Activated CD8-positive, alpha-beta T cell treated with anti-CD3 and anti-CD28 coated beads for 36 hours (primary cell): ENCODE results near the gene C4orf36. TPM values are rescaled to one million over a fixed set of nuclear protein-coding genes. Genes with fewer than 3 reads are reported as not detected.

Experiments used
- ATAC-seq: fragments of 200-7000 bp; cut with Tn5 transposase; one replicate; pipeline ENCODE4 v1.10.0; 2021; ENCODE audit warnings: mild to moderate bottlenecking, moderate library complexity
- CTCF ChIA-PET: fragments of 350-600 bp; sonication (Branson Sonifier 250); formaldehyde crosslinking; loops from one replicate; lab custom pipeline; 2021; ENCODE audit warnings: antibody characterized with exemption; lab: Charles Lee
- POLR2A ChIA-PET: fragments of 350-600 bp; sonication (Branson Sonifier 250); formaldehyde crosslinking; loops from one replicate; lab custom pipeline; 2021; ENCODE audit warnings: antibody characterized with exemption; lab: Charles Lee
- DNase-seq: peaks from one replicate; pipeline ENCODE4 v3.0.0-alpha.2; 2020
- H3K27ac Mint-ChIP-seq: one replicate; pipeline ENCODE4 v1.8.0; 2021; ENCODE audit warnings: mild to moderate bottlenecking, mixed read lengths
- H3K27me3 Mint-ChIP-seq: one replicate; pipeline ENCODE4 v1.8.0; 2021; ENCODE audit warnings: mixed read lengths
- H3K36me3 Mint-ChIP-seq: one replicate; pipeline ENCODE4 v1.8.0; 2021; ENCODE audit warnings: low read depth, mixed read lengths
- H3K4me1 Mint-ChIP-seq: one replicate; pipeline ENCODE4 v1.8.0; 2021; ENCODE audit warnings: low read depth, mixed read lengths
- H3K4me3 Mint-ChIP-seq: one replicate; pipeline ENCODE4 v1.8.0; 2021; ENCODE audit warnings: mild to moderate bottlenecking, moderate library complexity, mixed read lengths
- H3K9me3 Mint-ChIP-seq: one replicate; pipeline ENCODE4 v1.8.0; 2021; ENCODE audit warnings: mixed read lengths
- CTCF ChIP-seq: fragments of 200-600 bp; IDR thresholded peaks from one replicate; pipeline ENCODE4 v1.8.0; 2022; ENCODE audit warnings: antibody characterized with exemption, mild to moderate bottlenecking
- intact Hi-C: fragments of 100-400 bp; cut with micrococcal nuclease; formaldehyde crosslinking; loops from one replicate; pipeline ENCODE4 v1.10.0; 2022
- total RNA-seq, 2 experiments: library from RNA; stranded (reverse); gene quantifications; one replicate each; pipeline ENCODE4 v1.2.3, GENCODE V29; 2021

C4orf36 gene
- total RNA-seq, 2 experiments from 2014 or later, result not detected

- H3K27me3 Mint-ChIP-seq, result peaks cover 4% of the 10 kb centered on the region
- no peak overlapping the region for H3K27ac Mint-ChIP-seq
- ATAC-seq (no peak), DNase-seq (no peak)
- no peaks in the 10 kb centered on the region for H3K36me3 Mint-ChIP-seq
- intact Hi-C loops, result no loop called here
- CTCF ChIA-PET, result interaction anchor here (1.8 kb wide), 1 partner anchor 14 kb away, joined by 8 read pairs; no protein-coding TSS in a partner anchor
- POLR2A ChIA-PET, result no interaction called here
- no peak for TF ChIP-seq CTCF
- H3K4me1 Mint-ChIP-seq, result peaks cover 16% of the 10 kb centered on the region
- H3K4me3 Mint-ChIP-seq, result no peak overlapping the region
- H3K9me3 Mint-ChIP-seq, result no peaks in the 10 kb centered on the region
Observed at GRCh38 chr4:86908251-86908657, 16.0 kb upstream of the C4orf36 start.

GRCh38 chr4:86901864-86902263 is 9.6 kb upstream of the C4orf36 start:
- Mint-ChIP-seq H3K4me3 (no peak overlapping the region), H3K27me3 (peaks cover 9% of the 10 kb centered on the region), H3K36me3 (no peaks in the 10 kb centered on the region), H3K4me1 (no peaks in the 10 kb centered on the region), H3K9me3 (no peaks in the 10 kb centered on the region), H3K27ac (no peak overlapping the region)
- DNase-seq (no peak), ATAC-seq (no peak)
- intact Hi-C loops, result no loop called here
- TF ChIP-seq CTCF, result no peak
- CTCF ChIA-PET, result interaction anchor here (1.1 kb wide), 1 partner anchor 21 kb away, joined by 4 read pairs; no protein-coding TSS in a partner anchor
- POLR2A ChIA-PET, result no interaction called here

GRCh38 chr4:86898562-86898961 is 6.3 kb upstream of the C4orf36 start:
- CTCF ChIA-PET, result interaction anchor here (1.0 to 1.8 kb wide), 2 partner anchors 20 to 403 kb away, joined by 3 to 7 read pairs; no protein-coding TSS in a partner anchor
- ATAC-seq (no peak), DNase-seq (no peak)
- Mint-ChIP-seq H3K4me1 (no peaks in the 10 kb centered on the region), H3K4me3 (no peak overlapping the region), H3K27ac (no peak overlapping the region), H3K27me3 (peaks cover 8% of the 10 kb centered on the region), H3K9me3 (no peaks in the 10 kb centered on the region), H3K36me3 (no peaks in the 10 kb centered on the region)
- intact Hi-C loops, result loop anchor here (10.0 kb wide), 1 partner anchor 254 kb away; no protein-coding TSS in a partner anchor
- TF ChIP-seq CTCF, result no peak
- POLR2A ChIA-PET, result no interaction called here

GRCh38 chr4:86896596-86896995 is 4.4 kb upstream of the C4orf36 start:
- H3K4me1 Mint-ChIP-seq, result peaks cover 6% of the 10 kb centered on the region
- H3K27ac Mint-ChIP-seq, result no peak overlapping the region
- intact Hi-C loops, result loop anchor here (10.0 kb wide), 1 partner anchor 252 kb away; no protein-coding TSS in a partner anchor
- ChIA-PET POLR2A (no interaction called here), CTCF (interaction anchor here (0.6 to 1.8 kb wide), 5 partner anchors 396 to 401 kb away, joined by 3 to 11 read pairs (median 4); no protein-coding TSS in a partner anchor)
- H3K36me3 Mint-ChIP-seq, result no peaks in the 10 kb centered on the region
- DNase-seq, result no peak
- H3K27me3 Mint-ChIP-seq, result peaks cover 10% of the 10 kb centered on the region
- no peaks in the 10 kb centered on the region for H3K9me3 Mint-ChIP-seq
- ATAC-seq, result no peak
- H3K4me3 Mint-ChIP-seq, result no peak overlapping the region
- no peak for TF ChIP-seq CTCF

GRCh38 chr4:86895692-86896488 is 3.7 kb upstream of the C4orf36 start:
- no peaks in the 10 kb centered on the region for H3K9me3 Mint-ChIP-seq
- intact Hi-C loops, result loop anchor here (1.0 to 10.0 kb wide), 2 partner anchors 251 to 400 kb away; no protein-coding TSS in a partner anchor

More at GRCh38 chr4:86895692-86896488, 3.7 kb upstream of the C4orf36 start:
- peaks cover 17% of the 10 kb centered on the region for H3K27me3 Mint-ChIP-seq
- POLR2A ChIA-PET, result no interaction called here
- H3K4me3 Mint-ChIP-seq, result no peak overlapping the region
- H3K4me1 Mint-ChIP-seq, result peaks cover 8% of the 10 kb centered on the region
- H3K27ac Mint-ChIP-seq, result no peak overlapping the region
- no peak for DNase-seq
- peak; percentile 52 for ATAC-seq
- CTCF ChIA-PET, result interaction anchor here (0.6 to 1.5 kb wide), 4 partner anchors 395 to 401 kb away, joined by 3 to 23 read pairs (median 13); no protein-coding TSS in a partner anchor
- TF ChIP-seq CTCF, result peak; percentile 77
- H3K36me3 Mint-ChIP-seq, result no peaks in the 10 kb centered on the region
